H9 (cell line): Measurements from ENCODE around the gene LEKR1. TPM values are rescaled to one million over a fixed set of nuclear protein-coding genes. Genes with fewer than 3 reads are reported as not detected.

Experiments used
- DNase-seq: peaks from one replicate; pipeline ENCODE4 v3.0.0-alpha.2; 2017
- H2AFZ ChIP-seq: one replicate; pipeline ENCODE4 v1.6.1; 2013; ENCODE audit warnings: mild to moderate bottlenecking, low read length, control low read depth, moderate library complexity
- H2AK5ac ChIP-seq: 2 replicates; pipeline ENCODE4 v1.6.1; 2013; ENCODE audit warnings: low read length, control low read depth, mixed read lengths; ENCODE audit not compliant: insufficient read length
- H2BK120ac ChIP-seq: one replicate; pipeline ENCODE4 v1.6.1; 2013; ENCODE audit warnings: low read depth, mild to moderate bottlenecking, low read length, control low read depth, inconsistent platforms; ENCODE audit not compliant: poor library complexity, severe bottlenecking
- H2BK12ac ChIP-seq: 2 replicates; pipeline ENCODE4 v1.6.1; 2013; ENCODE audit warnings: low read length, control low read depth, mixed read lengths, low read depth; ENCODE audit not compliant: insufficient read length
- H2BK15ac ChIP-seq: 2 replicates; pipeline ENCODE4 v1.6.1; 2013; ENCODE audit warnings: low read depth, low read length, control low read depth
- H2BK20ac ChIP-seq: one replicate; pipeline ENCODE4 v1.6.1; 2013; ENCODE audit warnings: low read depth, mild to moderate bottlenecking, low read length, control low read depth, inconsistent platforms; ENCODE audit not compliant: poor library complexity, severe bottlenecking
- H2BK5ac ChIP-seq: 2 replicates; pipeline ENCODE4 v1.6.1; 2013; ENCODE audit warnings: low read length, control low read depth, mixed read lengths; ENCODE audit not compliant: insufficient read length
- H3K14ac ChIP-seq: 2 replicates; pipeline ENCODE4 v1.6.1; 2013; ENCODE audit warnings: low read length, control low read depth; ENCODE audit not compliant: insufficient read depth
- H3K18ac ChIP-seq: 2 replicates; pipeline ENCODE4 v1.6.1; 2013; ENCODE audit warnings: low read depth, mild to moderate bottlenecking, mixed read lengths, low read length, control low read depth; ENCODE audit not compliant: insufficient read length
- H3K23ac ChIP-seq: 2 replicates; pipeline ENCODE4 v1.6.1; 2013; ENCODE audit warnings: low read length, control low read depth, mixed read lengths, low read depth; ENCODE audit not compliant: insufficient read length
- H3K23me2 ChIP-seq: 2 replicates; pipeline ENCODE4 v1.6.1; 2013; ENCODE audit warnings: low read depth, mild to moderate bottlenecking, mixed read lengths, low read length, control low read depth; ENCODE audit not compliant: insufficient read length, poor library complexity, severe bottlenecking
- H3K27ac ChIP-seq: 2 replicates; pipeline ENCODE4 v1.5.1; 2013; ENCODE audit warnings: low read length, control low read depth, mixed read lengths, low read depth; ENCODE audit not compliant: insufficient read length
- H3K27me3 ChIP-seq: 2 replicates; pipeline ENCODE4 v1.6.1; 2013; ENCODE audit warnings: low read length, control low read depth, inconsistent platforms; ENCODE audit not compliant: insufficient read depth
- H3K4ac ChIP-seq: 2 replicates; pipeline ENCODE4 v1.6.1; 2013; ENCODE audit warnings: low read depth, mild to moderate bottlenecking, control low read depth, inconsistent platforms, low read length, moderate library complexity
- H3K4me1 ChIP-seq: 2 replicates; pipeline ENCODE4 v1.6.1; 2013; ENCODE audit warnings: low read length, control low read depth, inconsistent platforms; ENCODE audit not compliant: insufficient read depth
- H3K4me2 ChIP-seq: 2 replicates; pipeline ENCODE4 v1.6.1; 2013; ENCODE audit warnings: low read length, control low read depth, mixed read lengths; ENCODE audit not compliant: insufficient read length, insufficient read depth
- H3K56ac ChIP-seq: 2 replicates; pipeline ENCODE4 v1.6.1; 2013; ENCODE audit warnings: low read depth, mild to moderate bottlenecking, mixed read lengths, low read length, control low read depth; ENCODE audit not compliant: insufficient read length
- H3K79me1 ChIP-seq: 2 replicates; pipeline ENCODE4 v1.6.1; 2013; ENCODE audit warnings: low read depth, mild to moderate bottlenecking, moderate library complexity, low read length, control low read depth, inconsistent platforms; ENCODE audit not compliant: insufficient read depth, poor library complexity, severe bottlenecking
- H3K79me2 ChIP-seq: 2 replicates; pipeline ENCODE4 v1.6.1; 2013; ENCODE audit warnings: low read length, control low read depth, inconsistent platforms; ENCODE audit not compliant: insufficient read depth
- H3K9ac ChIP-seq: 2 replicates; pipeline ENCODE4 v1.6.1; 2013; ENCODE audit warnings: low read length, control low read depth, mixed read lengths; ENCODE audit not compliant: insufficient read length; ENCODE audit errors: extremely low read depth
- H3K9me3 ChIP-seq: one replicate; pipeline ENCODE4 v1.6.1; 2013; ENCODE audit warnings: low read depth, low read length, inconsistent platforms; ENCODE audit not compliant: control insufficient read depth
- H3T11ph ChIP-seq: one replicate; pipeline ENCODE4 v1.6.1; 2013; ENCODE audit warnings: mild to moderate bottlenecking, low read length, control low read depth, inconsistent platforms
- H4K20me1 ChIP-seq: one replicate; pipeline ENCODE4 v1.6.1; 2013; ENCODE audit not compliant: control insufficient read depth, insufficient read length, insufficient read depth
- H4K5ac ChIP-seq: 2 replicates; pipeline ENCODE4 v1.6.1; 2013; ENCODE audit warnings: low read depth, mild to moderate bottlenecking, mixed read lengths, low read length, control low read depth; ENCODE audit not compliant: insufficient read length
- H4K8ac ChIP-seq: replicated peaks from 2 replicates; pipeline ENCODE4 v1.6.1; 2013; ENCODE audit warnings: low read length, control low read depth, mixed read lengths, low read depth; ENCODE audit not compliant: insufficient read length
- H4K91ac ChIP-seq: 2 replicates; pipeline ENCODE4 v1.6.1; 2013; ENCODE audit warnings: low read depth, mild to moderate bottlenecking, moderate library complexity, mixed read lengths, low read length, control low read depth; ENCODE audit not compliant: insufficient read length
- H3K27ac Mint-ChIP-seq, 3 experiments: 2 replicates in 2 of 3; 3 replicates in 1 of 3; pipeline ENCODE4 v1.8.0; 2020 to 2021; ENCODE audit warnings: mixed read lengths in 3 of 3, mild to moderate bottlenecking in 1 of 3, moderate library complexity in 1 of 3
- H3K27me3 Mint-ChIP-seq: 2 replicates; pipeline ENCODE4 v1.8.0; 2021; ENCODE audit warnings: low read depth, mild to moderate bottlenecking, moderate library complexity, mixed read lengths
- H3K36me3 Mint-ChIP-seq, 3 experiments: 2 replicates in 2 of 3; 3 replicates in 1 of 3; pipeline ENCODE4 v1.8.0; 2020 to 2021; ENCODE audit warnings: low read depth in 3 of 3, mixed read lengths in 3 of 3; ENCODE audit not compliant: insufficient read depth in 1 of 3
- H3K4me1 Mint-ChIP-seq, 2 experiments: 2 replicates each; pipeline ENCODE4 v1.8.0; 2020; ENCODE audit warnings: mixed read lengths in 2 of 2
- H3K4me3 Mint-ChIP-seq, 2 experiments: 2 replicates in 1 of 2; 3 replicates in 1 of 2; pipeline ENCODE4 v1.8.0; 2020 to 2021; ENCODE audit warnings: mild to moderate bottlenecking in 2 of 2, mixed read lengths in 2 of 2, moderate library complexity in 1 of 2
- H3K9me3 Mint-ChIP-seq, 2 experiments: 2 replicates in 1 of 2; 3 replicates in 1 of 2; pipeline ENCODE4 v1.8.0; 2020; ENCODE audit warnings: mild to moderate bottlenecking in 2 of 2, mixed read lengths in 2 of 2, moderate library complexity in 1 of 2
- CTCF ChIP-seq: fragments of 200-600 bp; sonication (generic); conservative IDR thresholded peaks from 3 replicates; pipeline ENCODE4 v1.8.0; 2021; ENCODE audit warnings: antibody characterized with exemption, mild to moderate bottlenecking
- WGBS: extraction: QIAGEN DNeasy Blood & Tissue Kit; methylation state at CpG from one replicate; pipeline ENCODE4 v1.1.7; 2013; ENCODE audit warnings: missing lambda C conversion rate, low lambda C conversion rate, mixed read lengths; ENCODE audit not compliant: insufficient read length; ENCODE audit errors: extremely low coverage; 5-methylcytosine and 5-hydroxymethylcytosine counted together
- total RNA-seq: library from RNA; stranded (reverse); gene quantifications from 2 replicates; pipeline ENCODE4 v1.2.1, GENCODE V29; 2021

LEKR1 gene
- total RNA-seq, 1 experiment from 2014 or later = not detected

GRCh38 chr3:156963096-156963495 lies 136.9 kb downstream of the LEKR1 start:
- no peak overlapping the region for H2AFZ ChIP-seq
- H4K20me1 ChIP-seq = no peaks in the 10 kb centered on the region
- H3K4me3 Mint-ChIP-seq = no peak overlapping the region
- no peaks in the 10 kb centered on the region for H3K27me3 Mint-ChIP-seq
- H3K36me3 Mint-ChIP-seq = peaks cover 4 to 22% (median 13%) of the 10 kb centered on the region in 3 experiments
- no peak overlapping the region for H3K18ac ChIP-seq
- no peak overlapping the region for H2BK120ac ChIP-seq
- no peaks in the 10 kb centered on the region for H3K9me3 ChIP-seq
- no peaks in the 10 kb centered on the region for H3K79me1 ChIP-seq
- no peaks in the 10 kb centered on the region for H3K23me2 ChIP-seq
- no peak overlapping the region for H2BK5ac ChIP-seq
- no CpG with 5 or more reads among the region's 3 CpGs for WGBS
- H4K8ac ChIP-seq = no peak overlapping the region
- DNase-seq = no peak
- H3K9ac ChIP-seq = no peak overlapping the region
- no peak overlapping the region for H3K14ac ChIP-seq
- H3K79me2 ChIP-seq = no peaks in the 10 kb centered on the region
- no peak overlapping the region for H3T11ph ChIP-seq
- no peak overlapping the region for H3K27ac ChIP-seq
- H3K9me3 Mint-ChIP-seq = peaks cover 14 to 17% of the 10 kb centered on the region in 2 experiments
- no peak overlapping the region for H3K4me2 ChIP-seq
- no peak overlapping the region for H2AK5ac ChIP-seq
- H4K91ac ChIP-seq = no peak overlapping the region
- H3K4me1 Mint-ChIP-seq = no peaks in the 10 kb centered on the region
- no peak overlapping the region for H3K56ac ChIP-seq
- H3K27me3 ChIP-seq = no peaks in the 10 kb centered on the region
- H3K4ac ChIP-seq = no peak overlapping the region
- no peak overlapping the region for H2BK12ac ChIP-seq
- H4K5ac ChIP-seq = no peak overlapping the region
- H3K23ac ChIP-seq = no peak overlapping the region
- H3K27ac Mint-ChIP-seq = no peak overlapping the region
- H2BK20ac ChIP-seq = no peak overlapping the region
- no peak for TF ChIP-seq CTCF
- no peaks in the 10 kb centered on the region for H3K4me1 ChIP-seq
- H2BK15ac ChIP-seq = no peak overlapping the region
